ENCODE measurements around the gene TTC9B.

TTC9B gene
- 0 to 0.06 reads per million in 2 experiments for total RNA-seq

DNA sequence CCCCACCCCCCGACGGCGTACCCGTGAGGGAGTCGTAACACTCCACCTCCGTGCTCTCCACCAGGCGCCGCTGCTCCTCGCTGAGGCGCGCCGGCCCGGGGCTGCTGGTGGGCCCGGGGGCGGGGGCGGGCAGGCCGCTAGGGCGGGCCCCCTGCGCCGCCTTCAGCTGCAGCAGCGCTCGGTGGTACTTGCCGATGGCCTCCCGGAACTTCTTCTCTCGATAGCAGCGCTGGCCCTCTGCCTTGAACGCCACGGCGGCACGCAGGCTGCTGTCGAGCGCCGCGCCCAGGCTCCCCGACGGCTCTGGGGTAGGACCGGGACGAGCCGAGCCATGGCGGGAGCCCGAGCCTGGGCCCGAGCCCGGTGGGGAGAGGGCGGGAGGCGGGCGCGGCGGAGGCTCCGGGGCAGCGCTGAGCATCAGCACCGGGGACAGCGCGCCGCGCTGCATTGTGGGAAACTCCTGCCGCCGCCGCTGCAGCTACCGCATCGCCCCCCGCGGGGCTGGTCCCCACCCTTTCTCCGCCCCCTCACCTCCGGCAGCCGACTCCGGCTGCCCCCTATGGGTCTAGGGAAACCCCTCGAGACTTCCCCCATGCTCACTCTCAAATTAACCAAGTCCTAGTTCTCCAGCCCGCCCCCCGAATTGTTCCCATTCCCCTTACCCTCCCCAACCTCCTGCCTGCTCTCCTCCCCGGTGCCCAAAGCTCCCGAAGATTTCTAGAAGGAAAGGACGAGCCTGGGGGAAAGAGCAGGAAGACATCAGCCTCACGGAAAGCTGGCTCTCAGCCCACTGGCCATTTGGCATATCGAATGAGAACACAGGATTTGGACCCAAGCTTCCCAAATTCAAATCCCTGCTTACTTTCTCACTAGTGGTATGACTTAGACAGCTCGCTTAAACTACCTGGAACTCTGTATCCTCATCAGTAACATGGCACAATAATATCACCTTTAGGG lies at the start of gene TTC9B:
TTC9B (minus strand) TSS at position 451 of the 957 bp plus-strand sequence; CDS start at position 448, 3 bp downstream.
- DNase-seq (ENCODE audit: low read depth), result peak; percentile 29

DNA sequence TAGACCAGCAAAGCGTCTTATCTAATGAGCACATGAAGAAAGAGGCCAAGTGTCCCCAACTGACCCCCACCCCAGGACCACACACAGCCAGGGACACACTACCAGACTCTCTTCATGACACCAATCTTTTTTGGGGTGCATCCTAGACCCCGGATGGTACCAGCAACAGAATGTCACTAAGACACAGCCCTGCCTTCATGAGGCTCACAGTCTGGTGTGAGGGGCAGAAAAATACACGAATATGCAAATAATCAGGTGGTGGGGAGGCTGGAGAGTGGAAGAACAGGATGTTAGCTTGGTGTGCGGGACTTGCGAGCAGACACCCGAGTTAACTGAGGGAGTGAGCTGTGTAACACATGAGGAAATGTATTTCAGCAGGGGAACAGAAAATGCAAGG lies 49.4 kb upstream of the TTC9B start:
- no peak for DNase-seq (ENCODE audit: low read depth)

DNA sequence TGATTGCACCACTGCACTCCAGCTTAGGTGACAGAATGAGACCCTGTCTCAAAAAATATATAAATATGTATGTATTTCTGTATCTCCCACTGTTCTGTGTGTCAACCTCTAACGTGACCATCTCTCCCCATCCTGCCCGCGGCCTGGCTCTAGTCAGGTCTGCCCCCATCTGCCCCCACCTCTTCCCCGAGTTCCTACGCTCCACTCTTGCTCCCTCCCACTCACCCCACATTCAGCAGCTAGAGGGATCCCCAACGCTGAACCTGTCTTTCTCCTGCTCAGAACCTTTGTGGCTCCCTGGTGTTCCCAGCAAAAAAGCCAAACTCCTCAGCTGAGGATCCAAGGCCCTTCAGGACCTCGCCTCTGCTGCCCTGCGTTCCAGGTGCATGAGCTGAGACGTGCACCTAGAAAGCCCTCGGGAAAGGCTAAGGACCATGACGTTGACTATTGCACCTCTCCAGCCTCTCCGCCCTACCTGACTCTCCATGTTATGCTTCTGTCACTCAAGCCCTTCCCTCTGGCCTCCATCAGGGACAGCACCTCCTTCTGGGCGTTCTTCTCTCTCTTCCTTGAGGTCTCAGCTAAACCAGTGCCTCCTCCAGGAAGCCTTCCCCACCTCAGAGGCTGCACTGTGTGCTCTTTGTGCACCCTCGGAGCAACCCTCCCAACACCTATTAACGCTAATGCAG lies 48.9 kb upstream of the TTC9B start:
- no peak for DNase-seq (ENCODE audit: low read depth)

DNA sequence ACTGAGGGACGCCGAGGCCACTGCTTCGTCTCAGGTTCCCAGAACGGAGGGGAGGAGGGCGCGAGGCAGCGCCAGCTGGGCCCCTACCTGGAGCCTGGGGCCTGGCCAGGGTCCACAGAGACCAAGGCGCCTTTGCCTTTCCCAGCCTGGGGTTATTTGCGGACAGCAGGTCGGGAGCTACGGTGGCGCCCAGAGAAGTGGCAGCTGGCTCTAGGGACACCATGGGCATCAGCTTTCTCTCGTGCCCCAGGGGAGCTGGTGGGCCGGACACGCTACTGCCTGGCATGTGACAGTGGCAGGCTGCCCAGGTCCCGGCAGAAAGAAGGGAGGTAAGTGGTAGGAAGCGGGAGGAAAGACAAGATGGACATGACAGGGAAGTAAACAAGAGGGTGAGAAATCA lies 47.9 kb upstream of the TTC9B start:
- no peak for DNase-seq (ENCODE audit: low read depth)

DNA sequence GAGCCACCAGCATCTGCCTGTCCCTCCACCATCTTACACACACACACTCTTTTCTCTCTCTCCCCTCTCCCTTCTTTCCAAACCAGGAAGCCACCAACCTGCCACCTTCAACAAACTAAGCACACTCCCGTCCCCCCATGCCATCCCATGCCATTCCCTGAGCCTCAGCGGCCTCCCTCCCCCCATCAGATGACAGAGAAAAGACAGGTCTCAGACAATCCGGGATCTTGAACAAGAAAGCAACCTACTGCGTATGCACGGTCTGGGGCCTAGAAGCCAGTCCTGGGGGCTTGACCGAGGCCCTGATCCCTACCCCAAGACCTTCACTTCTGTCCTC lies 47.5 kb upstream of the TTC9B start:
- DNase-seq (ENCODE audit: low read depth), result no peak

DNA sequence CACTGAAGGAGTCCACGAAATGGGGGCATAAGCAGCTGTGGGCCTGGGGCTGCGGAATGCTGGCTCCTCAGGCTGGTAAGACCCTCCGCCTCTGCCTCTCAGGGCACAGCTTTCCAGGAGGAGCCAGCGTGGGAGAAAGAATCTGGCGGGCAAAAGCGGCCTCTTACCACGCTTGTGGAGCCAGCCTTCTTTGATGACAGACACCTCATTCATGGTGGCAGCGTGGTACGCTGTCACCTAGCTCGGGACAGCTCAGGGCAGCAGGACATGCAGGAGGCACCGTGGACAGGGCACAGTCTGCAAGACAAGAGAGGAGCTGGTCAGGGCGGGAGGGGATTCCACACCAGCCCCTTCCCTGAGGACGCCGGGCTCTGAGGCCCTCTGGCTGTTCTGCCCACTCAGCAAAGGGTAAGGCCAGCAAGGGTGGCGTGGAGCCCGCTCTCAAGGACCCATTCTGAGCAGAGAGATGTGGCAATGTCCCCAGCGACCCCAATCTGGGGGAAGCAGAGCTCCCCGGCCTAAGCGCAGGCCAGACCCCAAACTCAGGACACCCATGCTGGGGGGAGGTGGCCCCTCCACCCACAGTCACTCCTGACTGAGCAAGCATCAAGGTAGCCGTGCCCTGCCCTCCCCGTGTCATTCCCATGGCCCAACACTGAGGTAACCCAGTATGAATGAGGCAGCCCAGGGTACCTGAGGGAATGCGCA lies 47.0 kb upstream of the TTC9B start:
- DNase-seq (ENCODE audit: low read depth), result no peak

DNA sequence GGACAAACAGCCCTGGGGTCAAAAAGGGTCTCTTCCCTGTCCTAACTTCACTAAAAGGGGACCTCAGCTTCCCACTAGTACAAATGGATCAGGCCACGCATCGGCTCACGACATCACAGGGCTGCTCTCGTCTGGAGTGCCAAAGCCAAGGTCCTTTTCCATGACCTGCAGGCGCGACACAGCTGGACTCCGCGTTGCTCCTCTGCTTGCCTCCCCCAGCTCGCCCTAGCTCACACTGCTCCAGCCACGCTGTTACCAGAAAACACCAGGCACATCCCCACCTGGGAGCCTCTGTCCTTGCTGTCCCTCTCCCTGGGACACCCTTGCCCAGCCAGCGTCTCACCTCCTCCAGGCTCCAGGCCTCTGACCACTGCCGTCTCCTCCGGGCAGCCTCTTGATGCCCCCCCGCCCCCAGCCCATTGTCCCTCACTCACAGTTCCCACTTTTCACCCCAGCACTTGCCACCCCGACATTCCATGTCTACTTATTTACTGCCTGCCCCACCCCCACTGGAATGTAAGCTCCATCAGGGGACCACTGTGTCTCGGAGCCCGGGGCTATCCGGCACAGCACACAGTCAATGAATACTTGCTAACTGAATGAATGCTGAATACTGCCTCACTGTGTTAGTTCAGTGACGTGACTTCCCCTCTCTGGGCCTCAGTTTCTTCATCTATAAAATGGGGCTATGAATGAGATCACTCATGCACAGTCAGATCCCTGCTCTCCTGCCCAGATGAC lies 46.3 kb upstream of the TTC9B start:
- no peak for DNase-seq (ENCODE audit: low read depth)

DNA sequence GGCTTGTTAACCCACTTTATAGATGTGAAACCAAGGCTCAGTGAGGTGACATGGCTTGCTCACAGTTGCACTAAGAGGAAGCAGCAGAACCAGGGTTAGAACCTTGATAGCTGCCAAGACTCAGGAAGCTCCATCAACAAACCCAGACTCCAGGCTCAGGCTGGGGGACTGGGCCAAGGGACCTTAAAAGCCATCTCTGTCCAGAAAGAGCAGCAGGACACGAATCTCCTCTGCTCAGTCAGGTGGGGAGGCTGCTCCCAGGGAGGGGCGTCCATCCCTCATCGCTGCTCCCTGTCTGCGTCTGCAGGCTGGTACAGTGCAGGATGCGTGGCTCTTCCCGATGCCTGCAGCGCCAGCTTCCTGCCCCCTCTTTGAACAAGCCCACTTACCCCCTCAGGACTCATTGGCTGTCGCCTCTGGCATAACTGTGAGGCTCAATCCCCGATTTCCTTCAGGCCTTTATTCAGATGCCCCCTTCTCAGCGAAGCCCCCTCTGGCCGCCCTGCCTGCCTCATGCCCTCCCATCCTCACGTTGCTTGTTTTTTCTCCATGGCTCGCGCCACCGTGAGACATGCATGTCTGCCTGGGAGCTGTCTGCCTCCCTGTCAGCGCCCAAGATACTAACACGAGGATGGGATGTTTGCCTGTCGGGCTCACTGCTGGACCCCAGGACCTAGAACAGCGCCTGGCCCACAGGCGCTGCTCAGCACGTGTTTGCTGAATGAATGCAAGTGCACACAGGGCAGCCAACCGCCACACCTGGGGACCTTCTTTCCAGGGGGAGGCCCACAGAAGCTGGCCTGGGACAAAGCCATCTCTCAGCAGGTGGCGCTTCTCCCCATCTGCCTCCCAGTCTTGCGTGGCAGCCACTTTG lies 45.5 kb upstream of the TTC9B start:
- DNase-seq (ENCODE audit: low read depth), result no peak

DNA sequence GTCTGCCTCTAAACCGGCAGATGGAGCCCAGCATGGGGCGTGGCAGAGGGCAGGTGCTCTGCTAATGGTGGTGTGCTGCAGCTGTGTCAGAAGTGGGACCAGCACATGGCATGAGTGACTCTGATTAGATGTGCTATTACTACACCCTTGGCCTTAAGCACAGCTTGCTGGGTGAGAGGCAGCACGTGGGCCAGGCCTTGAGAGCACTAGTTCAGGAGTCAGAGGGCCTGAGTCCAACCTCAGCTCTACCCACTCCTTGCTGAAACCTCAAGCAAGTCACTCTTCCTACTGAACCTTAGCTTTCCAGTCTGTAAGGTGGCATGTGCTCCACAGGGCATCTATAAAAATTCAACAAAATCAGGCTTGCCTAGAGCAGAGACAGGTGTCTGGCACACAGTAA lies 44.2 kb upstream of the TTC9B start:
- no peak for DNase-seq (ENCODE audit: low read depth)

DNA sequence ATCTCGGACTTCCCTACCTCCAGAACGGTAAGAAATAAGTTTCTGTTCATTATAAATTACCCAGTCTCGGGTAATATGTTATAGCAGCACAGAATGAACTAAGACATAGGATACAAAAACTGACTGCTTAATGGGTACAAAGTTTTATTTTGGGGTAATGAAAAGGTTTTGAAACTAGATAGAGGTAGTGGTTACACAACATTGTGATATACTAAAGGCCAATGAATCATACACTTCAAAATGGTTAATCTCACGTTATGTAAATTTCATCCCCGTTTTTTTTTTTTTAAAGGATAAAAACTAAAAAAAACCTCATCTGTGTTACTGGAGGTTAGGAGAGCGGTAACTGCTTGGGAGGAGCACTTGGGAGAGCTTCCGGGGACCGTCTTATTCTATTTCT lies 43.4 kb upstream of the TTC9B start:
- DNase-seq (ENCODE audit: low read depth), result no peak

DNA sequence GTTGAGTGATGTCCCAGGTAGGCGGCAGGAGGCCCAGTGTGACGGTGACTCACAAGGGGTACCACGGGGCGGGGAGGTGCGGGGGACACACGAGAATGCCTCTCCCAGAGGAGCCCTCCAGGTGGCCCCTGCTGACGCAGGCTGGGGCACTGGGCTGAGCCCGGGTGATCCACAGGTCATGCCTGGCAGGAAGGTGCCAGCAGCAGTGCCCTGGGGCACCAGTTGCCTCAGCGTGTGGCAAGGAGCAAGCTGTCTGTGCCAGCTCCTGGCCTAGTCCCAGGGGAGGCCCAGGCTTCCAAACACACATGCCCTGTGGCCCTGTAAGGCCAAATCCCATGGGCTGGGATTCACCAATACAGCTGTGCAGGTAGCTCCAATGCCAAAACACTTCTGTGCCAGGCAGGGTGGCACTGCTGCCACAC lies 38.9 kb upstream of the TTC9B start:
- DNase-seq (ENCODE audit: low read depth), result no peak

DNA sequence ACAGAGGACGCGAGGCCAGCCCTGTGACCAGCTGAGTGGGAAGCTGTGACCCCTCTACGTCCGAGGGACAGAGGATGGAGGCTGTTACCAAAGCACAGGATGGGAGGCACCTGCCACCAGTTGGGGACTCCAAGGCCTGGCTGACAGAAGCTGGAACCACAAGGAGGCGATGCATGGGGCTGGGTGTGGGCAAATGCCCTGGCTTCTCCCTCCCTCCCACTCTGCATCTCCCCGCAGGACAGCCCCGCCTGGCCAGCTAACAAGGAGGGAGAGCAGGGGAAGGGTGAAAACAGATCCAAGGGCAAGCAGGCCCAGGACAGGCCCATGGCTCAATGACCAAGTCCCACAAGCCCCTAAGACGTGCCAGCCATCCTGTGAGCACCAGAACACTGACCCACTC lies 38.3 kb upstream of the TTC9B start:
- DNase-seq (ENCODE audit: low read depth), result no peak

DNA sequence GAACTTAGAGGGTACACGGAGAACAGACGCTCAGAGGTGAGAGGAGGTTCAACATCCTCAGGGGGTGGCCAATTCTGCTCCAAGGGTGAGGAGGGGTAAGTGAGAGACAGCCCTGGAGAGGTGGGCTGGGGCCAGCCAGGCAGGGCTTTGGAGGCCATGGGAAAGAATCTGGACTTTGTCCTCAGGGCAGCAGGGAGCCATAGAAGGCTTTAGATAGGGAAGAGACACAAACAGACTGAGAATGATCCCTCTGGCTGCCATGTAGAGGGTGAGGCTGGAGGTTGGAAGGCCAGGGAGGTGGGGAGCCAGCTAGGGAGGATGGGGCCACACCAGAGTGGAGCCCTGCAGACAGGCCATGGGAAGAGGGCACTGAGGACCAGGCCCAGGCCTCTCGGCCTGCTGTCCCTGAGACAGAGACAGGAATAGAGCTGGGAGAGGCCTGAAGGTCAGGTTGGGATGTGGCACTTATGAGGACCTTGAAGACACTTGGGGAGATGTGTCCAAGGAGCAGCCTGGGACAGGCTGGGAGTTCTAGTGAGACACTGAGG lies 37.5 kb upstream of the TTC9B start:
- DNase-seq (ENCODE audit: low read depth), result no peak

DNA sequence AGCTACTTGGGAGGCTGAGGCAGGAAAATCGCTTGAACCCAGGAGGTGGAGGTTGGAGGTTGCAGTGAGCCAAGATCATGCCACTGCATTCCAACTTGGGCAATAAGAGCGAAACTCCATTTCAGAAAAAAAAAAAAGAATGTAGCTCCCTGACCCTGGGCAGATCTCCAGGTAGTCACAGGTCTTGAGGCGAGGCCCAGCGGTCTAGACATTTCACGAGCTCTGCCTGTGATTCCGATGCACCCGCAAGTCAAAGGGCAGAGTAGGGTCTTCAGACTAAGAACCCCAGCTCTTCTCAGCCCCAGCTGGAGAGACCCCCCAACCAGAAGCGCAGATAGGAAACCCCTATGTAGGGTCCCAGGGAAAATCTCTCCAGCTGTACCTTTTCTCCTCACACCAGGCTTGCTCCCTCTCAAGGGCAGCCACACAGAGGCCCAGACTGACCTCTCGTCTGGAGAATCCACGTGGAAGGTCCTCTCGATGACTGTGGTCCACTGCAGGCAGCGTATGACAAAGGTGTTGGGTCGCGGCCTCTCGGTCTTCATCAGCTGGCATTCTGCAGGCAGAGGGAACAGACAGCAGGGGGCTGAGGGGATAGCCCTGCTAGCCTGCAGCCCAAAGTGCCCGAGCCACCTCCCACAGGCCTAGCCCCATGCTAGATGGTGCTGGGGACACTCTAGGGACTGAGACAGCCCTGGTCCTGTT lies 36.7 kb upstream of the TTC9B start:
- DNase-seq (ENCODE audit: low read depth), result no peak

DNA sequence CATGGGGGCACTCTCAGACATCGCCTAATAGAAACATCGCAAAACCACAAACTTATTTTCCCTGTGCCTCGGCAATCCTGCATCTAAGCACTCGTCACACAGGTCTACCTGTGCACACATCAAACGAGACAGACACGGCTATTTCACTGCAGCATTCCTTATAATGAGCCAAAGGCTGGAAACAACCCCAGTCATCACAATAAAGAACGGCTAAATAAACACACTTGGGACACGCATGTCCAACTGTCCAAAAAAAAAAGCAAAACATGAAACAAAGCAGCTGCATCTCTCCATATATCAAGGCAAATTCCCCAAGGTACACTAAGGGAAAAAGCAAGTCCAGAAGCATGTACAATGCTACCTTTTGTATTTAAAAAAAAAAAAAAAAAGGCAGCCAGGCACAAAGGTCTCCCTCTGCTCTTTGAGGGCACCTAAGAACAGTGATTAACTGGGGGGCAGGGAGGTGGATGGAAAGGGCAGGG lies 35.5 kb upstream of the TTC9B start:
- no peak for DNase-seq (ENCODE audit: low read depth)

DNA sequence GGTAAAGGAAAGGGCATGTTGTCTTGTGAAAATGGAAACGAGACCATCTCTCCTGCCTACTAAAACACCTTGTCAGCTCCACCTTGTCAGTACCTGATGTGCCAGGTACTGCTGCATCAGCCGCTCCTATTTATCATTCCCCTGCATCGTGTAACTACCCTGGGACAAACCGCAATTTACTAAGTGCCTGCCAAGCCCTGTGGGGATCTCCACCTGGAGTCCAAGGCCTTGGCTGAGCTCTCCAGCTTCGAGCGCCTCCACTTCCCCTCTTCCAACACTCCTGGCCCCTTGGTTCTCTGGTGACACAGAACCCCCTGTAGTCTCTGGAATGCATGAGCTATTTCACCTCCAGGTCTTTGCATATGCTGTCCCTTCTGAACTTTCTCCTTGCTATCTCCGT lies 34.2 kb upstream of the TTC9B start:
- no peak for DNase-seq (ENCODE audit: low read depth)

DNA sequence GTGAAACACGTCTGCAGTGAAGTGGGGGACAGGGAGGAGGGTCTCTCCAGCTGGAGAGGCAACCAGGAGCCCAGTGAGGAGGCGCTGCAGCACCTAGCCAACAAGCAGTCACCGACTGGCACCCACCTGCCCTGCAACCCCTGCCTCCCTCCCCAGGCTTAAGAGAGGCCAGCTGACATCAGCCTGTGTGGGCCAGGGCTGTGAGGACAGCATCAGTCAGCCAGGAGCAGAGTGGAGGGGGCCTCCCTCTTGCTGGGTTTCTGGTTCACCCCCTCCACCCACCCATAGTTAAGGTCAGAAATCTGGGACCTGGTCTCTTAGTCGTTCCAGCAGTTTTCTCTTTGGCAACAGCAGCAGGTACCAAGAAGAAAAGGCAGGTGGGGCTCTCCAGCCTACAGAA lies 33.8 kb upstream of the TTC9B start:
- DNase-seq (ENCODE audit: low read depth), result no peak

DNA sequence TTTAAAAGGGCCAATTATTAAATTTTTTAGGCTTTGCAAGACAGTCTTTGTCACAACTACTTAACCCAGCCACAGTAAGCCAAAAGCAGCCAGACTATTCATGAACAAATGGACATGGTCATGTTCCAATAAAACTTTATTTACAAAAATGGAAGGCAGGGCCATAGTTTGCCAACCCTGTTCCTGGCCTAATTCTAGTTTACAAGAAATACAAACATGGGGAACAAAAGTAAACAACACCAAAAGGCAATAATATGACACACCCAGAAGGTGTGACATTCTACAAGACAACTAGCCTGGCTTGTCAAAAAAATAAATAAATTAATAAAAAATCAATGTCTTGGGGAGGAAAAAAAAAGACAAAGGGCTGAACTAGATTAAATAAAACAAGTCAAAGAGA lies 33.1 kb upstream of the TTC9B start:
- no peak for DNase-seq (ENCODE audit: low read depth)

DNA sequence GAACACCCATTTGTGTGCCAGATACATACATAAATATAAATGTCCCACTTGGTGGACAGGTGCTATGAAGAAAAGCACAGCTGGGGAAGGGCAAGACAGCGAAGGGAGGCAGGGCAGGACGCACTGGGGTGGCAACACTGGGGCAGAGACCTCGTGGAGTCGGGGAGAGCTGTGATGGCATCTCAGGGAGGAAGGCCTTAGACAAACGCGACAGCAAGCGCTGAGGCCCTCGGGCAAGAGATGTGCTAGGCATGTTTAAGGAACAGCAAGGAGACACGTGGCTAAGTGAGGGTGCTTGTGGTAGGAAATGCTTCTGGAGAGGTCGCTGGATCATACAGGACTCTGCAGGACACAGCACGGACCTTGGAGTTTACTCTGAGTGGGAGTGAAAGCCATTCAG lies 31.6 kb upstream of the TTC9B start:
- no peak for DNase-seq (ENCODE audit: low read depth)

DNA sequence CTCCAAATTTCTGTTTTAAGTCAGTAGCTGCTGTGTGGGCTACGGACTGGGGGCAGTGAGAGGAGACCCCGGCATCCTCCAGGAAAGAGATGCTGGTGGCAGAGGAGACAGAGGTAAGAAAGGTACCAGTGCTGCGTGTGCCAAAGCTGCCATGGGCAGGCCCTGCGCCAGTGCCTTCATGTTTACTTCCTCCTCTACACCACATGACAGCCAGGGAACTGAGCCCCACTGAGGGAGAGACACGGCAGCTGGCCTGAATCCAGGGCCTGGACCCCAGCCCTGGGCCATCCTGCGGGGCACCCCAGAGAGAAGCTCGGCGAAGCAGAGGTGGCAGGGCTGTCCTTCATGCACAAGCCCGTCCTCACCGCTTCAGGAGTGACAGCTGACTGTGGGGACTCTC lies 31.0 kb upstream of the TTC9B start:
- DNase-seq (ENCODE audit: low read depth), result no peak

All from T follicular helper cell (primary cell).